DND-41 (cell line): ENCODE measurements around the gene C5orf22.
"Not testable (repeated sequence)": the region's sequence is repeated elsewhere in the genome, so short reads cannot be mapped to it uniquely, and the experiment has no call there.

Experiments
- ATAC-seq: fragments of 200-7000 bp; cut with Tn5 transposase; 3 replicates; pipeline ENCODE4 v1.9.1; 2021; ENCODE audit warnings: low read depth; ENCODE audit not compliant: insufficient read depth
- DNase-seq: peaks from one replicate; pipeline ENCODE4 v3.0.0-alpha.2; 2020
- H2AFZ ChIP-seq: 2 replicates; pipeline ENCODE4 v1.6.0; 2012; ENCODE audit warnings: low read depth, low read length
- H3K27ac ChIP-seq: 2 replicates; pipeline ENCODE4 v1.5.1; 2012; ENCODE audit warnings: low read length, inconsistent platforms
- H3K27me3 ChIP-seq: fragments of 200-600 bp; sonication (generic); 2 replicates; pipeline ENCODE4 v1.6.0; 2012; ENCODE audit warnings: low read length, mild to moderate bottlenecking, inconsistent platforms; ENCODE audit not compliant: insufficient read depth, poor library complexity
- H3K36me3 ChIP-seq: 2 replicates; pipeline ENCODE4 v1.5.1; 2012; ENCODE audit warnings: low read length, inconsistent platforms; ENCODE audit not compliant: insufficient read depth
- H3K4me1 ChIP-seq: 2 replicates; pipeline ENCODE4 v1.5.1; 2012; ENCODE audit warnings: mild to moderate bottlenecking, low read length; ENCODE audit not compliant: insufficient read depth
- H3K4me2 ChIP-seq: 2 replicates; pipeline ENCODE4 v1.6.0; 2012; ENCODE audit warnings: mild to moderate bottlenecking, moderate library complexity, low read length, inconsistent platforms; ENCODE audit not compliant: insufficient read depth
- H3K4me3 ChIP-seq, 2 experiments: fragments of 200-600 bp in 1 of 2; shearing (Covaris generic) in 1 of 2; 2 replicates each; pipeline ENCODE4 v1.5.1; 2012 to 2016; ENCODE audit warnings: inconsistent platforms in 2 of 2, low read length in 2 of 2, mild to moderate bottlenecking in 2 of 2, low read depth in 1 of 2, moderate library complexity in 1 of 2
- H3K79me2 ChIP-seq: 2 replicates; pipeline ENCODE4 v1.6.0; 2012; ENCODE audit warnings: low read length, inconsistent platforms; ENCODE audit not compliant: insufficient read depth
- H3K9ac ChIP-seq: 2 replicates; pipeline ENCODE4 v1.6.0; 2012; ENCODE audit warnings: low read depth, mild to moderate bottlenecking, inconsistent platforms, low read length, moderate library complexity
- H3K9me3 ChIP-seq: 2 replicates; pipeline ENCODE4 v1.5.1; 2012; ENCODE audit warnings: low read length, moderate library complexity, mild to moderate bottlenecking, inconsistent platforms; ENCODE audit not compliant: insufficient read depth, severe bottlenecking
- H4K20me1 ChIP-seq: 2 replicates; pipeline ENCODE4 v1.6.0; 2012; ENCODE audit warnings: low read length; ENCODE audit not compliant: insufficient read depth
- EZH2 ChIP-seq: IDR thresholded peaks from 3 replicates; pipeline ENCODE4 v1.6.1; 2012; ENCODE audit warnings: borderline replicate concordance, low read depth, mild to moderate bottlenecking, moderate library complexity, low read length, inconsistent platforms; ENCODE audit not compliant: severe bottlenecking
- TF ChIP-seq, protein P1 (sequence below): IDR thresholded peaks from 2 replicates; pipeline ENCODE4 v1.5.1; 2012; ENCODE audit warnings: borderline replicate concordance, low read length, moderate library complexity, mild to moderate bottlenecking; ENCODE audit not compliant: poor library complexity, severe bottlenecking; ENCODE audit errors: extremely low read depth

C5orf22 gene

DNA sequence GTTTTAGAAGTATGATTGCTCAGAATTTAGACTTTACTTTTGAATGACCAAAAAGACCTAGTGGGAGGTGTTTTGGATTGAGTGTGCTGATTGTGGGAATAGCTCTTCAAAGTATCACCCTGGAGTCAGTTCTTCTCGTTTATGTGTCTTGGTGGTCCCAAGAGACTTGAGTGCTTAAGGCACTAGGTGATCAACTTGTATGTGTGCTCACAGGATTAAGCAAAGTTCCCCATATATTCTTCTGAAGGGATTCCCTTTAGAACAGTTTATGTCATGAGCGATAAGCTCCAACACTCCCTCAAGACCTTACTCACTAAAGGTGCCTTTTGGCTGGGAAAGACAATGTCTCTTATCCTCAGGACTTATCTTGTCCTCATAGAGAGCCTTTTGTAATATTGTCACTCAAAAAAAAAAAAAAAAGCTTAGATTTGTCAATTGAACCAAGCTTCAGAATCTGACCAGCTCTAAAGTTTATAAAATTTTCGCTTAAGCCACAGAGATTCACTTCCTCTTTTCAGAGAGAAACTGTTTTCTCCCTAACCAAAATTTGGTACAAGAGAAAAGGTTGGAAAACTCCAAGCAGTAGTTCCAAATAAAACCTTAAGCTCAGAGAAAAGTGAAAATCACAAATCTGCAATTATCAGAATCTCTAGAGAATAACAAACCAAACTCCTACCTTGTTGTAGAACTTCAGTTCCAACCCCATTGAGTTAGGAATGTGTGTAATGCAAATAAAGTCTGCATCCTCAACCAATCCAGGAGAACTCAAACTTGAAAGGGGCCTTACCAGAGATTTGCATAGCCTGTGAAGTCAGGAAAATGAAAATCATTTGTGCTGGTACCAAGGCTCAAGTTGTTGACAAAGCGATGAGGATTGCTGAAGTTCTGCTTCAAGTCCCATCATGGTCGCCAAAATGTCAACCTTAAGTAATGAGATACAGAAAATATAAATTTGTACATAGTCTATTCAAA lies 66.8 kb downstream of the C5orf22 start:
- Histone ChIP-seq H4K20me1 (no peaks in the 10 kb centered on the region), H3K9ac (no peak overlapping the region), H3K4me3 (no peak overlapping the region), H3K79me2 (no peaks in the 10 kb centered on the region), H2AFZ (no peak overlapping the region), H3K27me3 (peaks cover 4% of the 10 kb centered on the region), H3K9me3 (no peaks in the 10 kb centered on the region), H3K36me3 (no peaks in the 10 kb centered on the region), H3K4me2 (no peak overlapping the region), H3K4me1 (no peaks in the 10 kb centered on the region), H3K27ac (no peak overlapping the region)
- ATAC-seq (no peak), DNase-seq (no peak)
- no peak for TF ChIP-seq EZH2
- TF ChIP-seq, protein P1, sequence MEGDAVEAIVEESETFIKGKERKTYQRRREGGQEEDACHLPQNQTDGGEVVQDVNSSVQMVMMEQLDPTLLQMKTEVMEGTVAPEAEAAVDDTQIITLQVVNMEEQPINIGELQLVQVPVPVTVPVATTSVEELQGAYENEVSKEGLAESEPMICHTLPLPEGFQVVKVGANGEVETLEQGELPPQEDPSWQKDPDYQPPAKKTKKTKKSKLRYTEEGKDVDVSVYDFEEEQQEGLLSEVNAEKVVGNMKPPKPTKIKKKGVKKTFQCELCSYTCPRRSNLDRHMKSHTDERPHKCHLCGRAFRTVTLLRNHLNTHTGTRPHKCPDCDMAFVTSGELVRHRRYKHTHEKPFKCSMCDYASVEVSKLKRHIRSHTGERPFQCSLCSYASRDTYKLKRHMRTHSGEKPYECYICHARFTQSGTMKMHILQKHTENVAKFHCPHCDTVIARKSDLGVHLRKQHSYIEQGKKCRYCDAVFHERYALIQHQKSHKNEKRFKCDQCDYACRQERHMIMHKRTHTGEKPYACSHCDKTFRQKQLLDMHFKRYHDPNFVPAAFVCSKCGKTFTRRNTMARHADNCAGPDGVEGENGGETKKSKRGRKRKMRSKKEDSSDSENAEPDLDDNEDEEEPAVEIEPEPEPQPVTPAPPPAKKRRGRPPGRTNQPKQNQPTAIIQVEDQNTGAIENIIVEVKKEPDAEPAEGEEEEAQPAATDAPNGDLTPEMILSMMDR, result no peak

DNA sequence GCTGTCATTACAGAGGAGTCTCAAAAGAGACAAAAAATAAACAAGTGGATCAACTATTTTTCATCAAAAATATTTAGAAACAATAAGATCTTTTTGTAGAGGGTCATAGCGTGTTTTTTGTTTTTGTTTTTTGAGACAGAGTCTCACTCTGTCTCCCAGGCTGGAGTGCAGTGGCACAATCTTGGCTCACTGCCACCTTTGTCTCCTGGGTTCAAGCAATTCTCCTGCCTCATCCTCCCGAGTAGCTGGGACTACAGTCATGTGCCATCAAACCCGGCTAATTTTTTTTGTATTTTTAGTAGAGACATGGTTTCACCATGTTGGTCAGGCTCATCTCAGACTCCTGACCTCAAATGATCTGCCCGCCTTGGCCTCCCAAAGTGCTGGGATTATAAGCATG lies 70.2 kb downstream of the C5orf22 start:
- not testable (repeated sequence) for H3K4me1 ChIP-seq, ATAC-seq

DNA sequence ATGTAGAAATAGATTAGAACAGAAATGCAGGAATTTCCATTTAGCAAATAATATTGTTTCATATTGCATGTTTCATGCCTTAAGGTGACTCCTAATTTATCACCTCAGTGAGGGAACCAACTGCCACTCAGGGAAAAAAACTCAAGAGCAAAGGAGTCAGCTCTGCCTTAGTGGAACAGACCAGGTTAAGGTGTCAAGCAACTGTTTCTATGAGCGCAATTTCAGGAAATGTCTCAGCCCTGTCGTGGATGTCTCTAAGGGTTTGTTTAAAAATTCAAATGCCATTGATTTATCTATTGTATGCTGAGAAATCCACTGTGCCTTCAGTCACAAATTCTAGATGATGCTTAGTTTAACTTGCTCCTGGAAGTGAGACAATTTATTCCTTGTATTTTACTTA lies 72.1 kb downstream of the C5orf22 start:
- H3K4me2 ChIP-seq, result no peak overlapping the region
- H3K4me1 ChIP-seq, result no peaks in the 10 kb centered on the region
- H4K20me1 ChIP-seq, result no peaks in the 10 kb centered on the region
- no peaks in the 10 kb centered on the region for H3K79me2 ChIP-seq
- H3K27me3 ChIP-seq, result no peaks in the 10 kb centered on the region
- H3K9ac ChIP-seq, result no peak overlapping the region
- no peaks in the 10 kb centered on the region for H3K9me3 ChIP-seq
- H3K4me3 ChIP-seq, result no peak overlapping the region
- TF ChIP-seq EZH2, result no peak
- TF ChIP-seq, protein P1, result no peak
- no peaks in the 10 kb centered on the region for H3K36me3 ChIP-seq
- no peak overlapping the region for H2AFZ ChIP-seq
- ATAC-seq (no peak), DNase-seq (no peak)
- H3K27ac ChIP-seq, result no peak overlapping the region

More for the DNA sequence above, 70.2 kb downstream of the C5orf22 start:
- not testable (repeated sequence) for H3K36me3 ChIP-seq, DNase-seq, H3K9me3 ChIP-seq, H3K4me3 ChIP-seq, H3K27ac ChIP-seq, H4K20me1 ChIP-seq, H3K9ac ChIP-seq, H3K27me3 ChIP-seq, H3K79me2 ChIP-seq, H3K4me2 ChIP-seq, H2AFZ ChIP-seq

DNA sequence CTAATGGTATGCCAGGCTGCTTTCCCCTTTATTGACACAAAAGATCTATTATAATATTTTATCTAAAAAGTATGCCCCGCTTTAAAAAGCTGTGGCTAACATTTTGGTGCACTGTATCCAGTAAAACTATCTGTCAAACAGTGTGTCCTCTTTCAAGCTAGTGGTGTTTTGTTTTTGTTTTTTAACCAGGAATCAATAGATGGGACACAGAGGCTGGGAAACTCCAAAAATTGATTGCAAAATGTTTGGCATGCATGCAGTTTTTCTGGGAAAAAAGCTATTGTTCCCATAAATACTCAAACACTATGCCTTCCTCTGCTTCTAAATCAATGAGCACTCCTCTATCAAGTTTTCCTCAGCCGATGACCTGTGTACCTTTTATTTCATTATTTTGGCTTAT lies 72.5 kb downstream of the C5orf22 start:
- Histone ChIP-seq H3K4me3 (no peak overlapping the region), H3K79me2 (no peaks in the 10 kb centered on the region)
- TF ChIP-seq EZH2, result no peak
- TF ChIP-seq, protein P1, result no peak

More for the DNA sequence above, 72.5 kb downstream of the C5orf22 start:
- Histone ChIP-seq H3K4me1 (no peaks in the 10 kb centered on the region), H3K27me3 (no peaks in the 10 kb centered on the region), H3K4me2 (no peak overlapping the region), H3K27ac (no peak overlapping the region), H4K20me1 (no peaks in the 10 kb centered on the region), H3K36me3 (no peaks in the 10 kb centered on the region), H2AFZ (no peak overlapping the region), H3K9me3 (no peaks in the 10 kb centered on the region), H3K9ac (no peak overlapping the region)
- ATAC-seq, result no peak
- no peak for DNase-seq
